A549 (cell line): Measurements from ENCODE around the gene EIF4E2.

Source experiments
- JUNB ChIP-seq: fragments of >200 bp; sonication (Bioruptor Twin); formaldehyde crosslinking; IDR thresholded peaks from 2 replicates; pipeline ENCODE4 v1.6.1; 2016
- MAZ ChIP-seq: fragments of 150-350 bp; IDR thresholded peaks from 2 replicates; pipeline ENCODE4 v1.6.1; 2014; ENCODE audit warnings: antibody characterized with exemption, low read depth, low read length, borderline replicate concordance
- TF ChIP-seq, protein P1 (sequence below): IDR thresholded peaks from 2 replicates; pipeline ENCODE4 v1.6.1; 2012

DNA sequence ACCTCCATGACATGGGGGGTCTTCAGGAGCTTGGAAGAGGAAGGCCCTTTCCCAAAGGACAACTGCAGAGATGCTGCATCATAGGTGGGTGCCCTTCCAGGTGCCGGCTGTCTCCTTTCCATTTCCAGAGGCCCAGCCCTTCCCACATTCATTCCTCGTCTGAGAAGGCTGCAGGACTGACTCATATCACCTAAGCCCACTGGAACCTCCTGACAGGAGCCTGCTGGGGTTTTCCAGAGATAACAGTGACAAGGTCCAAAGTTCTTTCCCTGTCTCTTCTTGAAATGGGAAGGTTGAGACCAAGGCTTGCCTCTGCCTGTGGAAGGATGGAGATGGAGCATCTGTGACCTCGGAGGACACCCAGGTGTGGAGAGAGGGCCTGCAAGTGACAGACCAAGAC lies 33.9 kb upstream of the EIF4E2 start:
- TF ChIP-seq, protein P1, sequence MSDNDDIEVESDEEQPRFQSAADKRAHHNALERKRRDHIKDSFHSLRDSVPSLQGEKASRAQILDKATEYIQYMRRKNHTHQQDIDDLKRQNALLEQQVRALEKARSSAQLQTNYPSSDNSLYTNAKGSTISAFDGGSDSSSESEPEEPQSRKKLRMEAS: no peak
- TF ChIP-seq MAZ (no peak), JUNB (no peak)
